Activated T-cell treated with anti-CD3 and anti-CD28 coated beads for 24 hours (primary cell): ENCODE measurements around the gene PDZD4.

Experiments used
- DNase-seq: peaks from one replicate; pipeline ENCODE4 v3.0.0-alpha.2; 2020; ENCODE audit warnings: low read depth

PDZD4 gene

DNA sequence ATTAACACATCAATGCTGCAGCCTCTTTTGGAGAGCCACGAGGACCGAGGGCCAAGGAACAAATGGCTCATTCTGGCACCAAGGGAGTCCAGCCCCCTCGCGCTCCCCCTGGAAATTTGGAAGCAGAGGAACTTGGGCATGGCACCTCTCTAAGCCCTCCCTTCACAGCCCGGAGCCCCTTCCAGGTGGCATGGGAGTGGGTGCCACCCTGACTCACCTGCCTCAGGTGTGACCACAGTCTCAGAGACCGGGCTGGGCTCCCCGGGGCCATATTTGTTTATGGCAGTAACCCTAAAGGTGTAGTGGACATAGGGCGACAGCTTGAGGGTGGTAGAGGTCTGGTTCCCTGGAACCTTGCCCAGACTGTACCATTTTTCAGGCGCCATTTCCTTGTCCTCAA lies 36.8 kb upstream of the PDZD4 start:
- DNase-seq = no peak

DNA sequence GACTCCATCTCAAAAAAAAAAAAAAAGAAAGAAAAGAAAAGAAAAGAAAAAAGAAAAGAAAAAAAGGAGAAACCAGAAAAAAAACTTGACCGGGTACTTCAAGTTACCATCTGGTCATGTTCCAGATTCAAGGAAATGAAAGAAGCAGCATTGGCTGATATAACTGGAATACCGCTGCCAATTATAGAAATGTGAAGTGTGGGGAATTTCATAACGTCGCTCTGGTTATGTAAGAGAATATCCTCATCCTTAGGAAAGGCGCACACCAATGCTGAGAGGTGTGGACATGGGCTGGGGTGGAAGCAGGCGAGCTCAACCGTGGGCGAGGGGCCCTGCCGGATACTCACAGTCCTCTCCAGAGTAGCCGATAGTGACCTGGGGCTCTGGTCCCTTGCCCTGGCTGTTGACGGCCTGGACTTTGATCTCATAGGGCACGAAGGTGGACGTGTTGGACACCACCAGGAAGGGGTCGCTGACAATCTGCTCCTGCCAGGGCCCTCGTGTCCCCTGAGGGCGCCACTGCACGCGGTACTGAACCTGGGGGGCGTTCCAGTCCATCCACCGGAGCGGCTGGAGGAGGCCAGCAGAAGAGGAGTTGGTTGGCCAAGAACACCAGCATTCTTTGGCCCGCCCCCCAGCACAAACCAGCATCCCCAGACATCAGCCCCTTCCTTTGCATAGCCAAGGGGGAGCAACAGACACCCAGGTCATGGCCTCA lies 36.1 kb upstream of the PDZD4 start:
- no peak for DNase-seq

DNA sequence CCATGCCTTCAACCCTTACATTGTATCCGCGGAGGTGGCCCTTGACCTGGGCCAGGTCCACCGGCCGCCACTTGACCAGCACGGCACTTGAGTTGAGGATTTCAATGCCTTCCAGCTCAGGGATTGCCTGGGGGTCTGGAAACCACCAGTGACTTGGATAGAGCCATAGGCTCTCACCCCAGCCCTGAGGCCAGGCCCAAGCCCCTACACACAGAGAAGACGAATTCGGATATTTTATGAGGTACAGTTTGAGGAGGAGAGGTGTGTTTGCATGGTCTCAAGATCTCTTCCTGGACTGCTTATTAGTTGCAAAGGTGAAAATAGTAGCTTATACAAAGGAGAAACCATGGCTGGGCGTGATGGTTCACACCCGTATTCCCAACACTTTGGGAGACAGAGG lies 35.3 kb upstream of the PDZD4 start:
- DNase-seq = no peak

DNA sequence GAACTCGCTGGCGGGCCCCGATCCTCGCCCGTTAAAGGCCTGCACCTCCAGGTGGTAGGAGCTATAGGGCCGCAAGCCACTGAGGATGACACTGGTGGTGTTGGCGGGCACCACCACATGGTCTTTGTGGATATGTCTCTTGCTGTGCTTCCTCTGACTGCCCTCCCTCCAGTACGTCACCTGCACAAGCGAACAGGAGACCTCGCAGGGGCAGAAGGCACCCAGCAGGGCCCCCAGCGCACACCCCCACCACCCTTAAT lies 34.9 kb upstream of the PDZD4 start:
- DNase-seq = no peak

DNA sequence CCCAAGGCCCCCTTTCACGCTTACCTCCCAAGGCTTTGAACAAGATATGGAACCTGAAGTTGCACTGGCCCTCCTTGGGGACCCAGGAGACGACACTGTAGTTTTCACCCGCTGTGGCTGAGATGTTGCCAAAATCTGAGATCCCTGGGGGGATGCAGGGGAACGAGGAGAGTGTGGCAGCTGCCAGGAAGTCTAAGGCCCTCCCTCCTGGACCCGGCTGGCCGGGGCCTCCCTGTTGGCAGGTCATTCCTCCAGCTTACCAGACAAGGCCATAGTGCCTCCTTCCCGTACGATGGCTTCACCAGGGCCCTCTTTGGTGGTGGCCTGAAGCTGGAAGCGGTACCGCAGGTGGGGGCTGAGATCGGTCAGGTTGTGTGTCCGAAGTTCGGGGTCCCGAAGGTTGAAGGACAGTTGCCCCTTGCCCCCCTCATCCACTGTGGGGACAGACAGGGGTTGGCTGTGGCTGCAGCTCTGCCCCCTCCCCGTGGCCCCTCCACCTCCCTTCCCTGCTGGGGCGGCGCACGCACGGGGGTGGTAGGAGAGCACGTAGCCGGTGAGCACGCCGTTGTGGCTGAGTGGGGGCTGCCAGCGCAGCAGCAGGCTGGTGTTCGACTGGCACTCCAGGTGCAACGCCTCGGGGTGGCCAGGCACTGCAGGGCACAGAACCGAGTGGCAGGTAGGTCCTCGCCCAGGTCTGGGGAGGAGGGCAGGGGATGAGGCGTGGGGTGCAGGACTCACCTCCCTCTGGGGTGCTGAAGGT lies 34.4 kb upstream of the PDZD4 start:
- no peak for DNase-seq

DNA sequence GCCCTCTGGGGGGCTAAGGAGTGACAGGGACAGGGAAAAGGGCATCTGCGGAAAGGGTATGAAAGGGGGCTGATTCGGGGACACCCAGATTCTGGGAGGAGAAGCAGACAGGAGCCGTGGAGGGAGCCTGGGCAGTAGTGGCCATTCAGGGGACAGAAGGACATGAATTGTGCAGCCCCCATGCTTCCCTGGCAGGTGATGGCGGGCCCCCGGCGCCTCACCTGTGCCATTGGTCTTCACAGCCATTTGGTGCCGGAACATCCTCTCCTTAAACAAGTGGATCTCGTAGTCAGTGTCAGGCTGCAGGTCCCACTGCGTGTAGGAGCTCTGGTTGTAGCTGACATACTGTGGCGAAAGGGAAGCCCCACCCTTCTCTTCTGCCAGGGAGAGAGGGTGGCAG lies 33.8 kb upstream of the PDZD4 start:
- no peak for DNase-seq

DNA sequence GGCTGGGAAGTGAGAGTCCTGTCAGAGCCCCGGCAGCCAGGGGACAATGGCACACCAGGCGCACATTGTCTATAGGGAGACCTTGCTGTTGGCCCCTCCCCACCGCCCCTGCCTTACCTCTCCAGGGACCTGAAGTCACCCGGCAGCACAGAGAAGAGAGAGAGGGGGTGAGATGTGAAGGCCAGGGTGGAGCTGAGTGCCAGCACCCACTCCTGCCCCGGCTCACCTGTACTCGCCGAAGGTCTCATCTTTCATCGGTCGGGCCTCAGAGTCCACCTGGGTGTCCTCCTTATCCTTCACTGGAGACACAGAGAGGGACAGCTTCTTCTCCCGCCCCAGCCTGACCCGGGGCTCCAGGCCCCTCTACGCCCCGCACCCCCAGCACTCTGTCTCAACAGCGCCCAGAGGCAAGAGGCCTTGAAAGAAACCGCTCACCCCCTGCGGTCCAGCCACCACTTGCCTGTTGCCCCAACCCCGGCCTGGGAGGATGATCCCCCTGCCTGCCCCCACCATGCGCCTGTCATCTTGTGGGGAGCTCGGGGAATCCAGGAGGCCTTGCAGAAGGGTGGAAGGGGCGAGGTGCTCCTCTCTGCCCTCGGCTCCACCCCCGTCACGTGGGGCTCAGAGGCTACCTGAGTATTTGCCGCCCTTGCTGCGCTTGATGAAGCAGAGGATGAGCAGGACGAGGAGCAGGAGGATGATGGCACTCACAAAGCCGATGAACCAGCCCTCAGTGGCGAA lies 33.1 kb upstream of the PDZD4 start:
- DNase-seq = no peak

DNA sequence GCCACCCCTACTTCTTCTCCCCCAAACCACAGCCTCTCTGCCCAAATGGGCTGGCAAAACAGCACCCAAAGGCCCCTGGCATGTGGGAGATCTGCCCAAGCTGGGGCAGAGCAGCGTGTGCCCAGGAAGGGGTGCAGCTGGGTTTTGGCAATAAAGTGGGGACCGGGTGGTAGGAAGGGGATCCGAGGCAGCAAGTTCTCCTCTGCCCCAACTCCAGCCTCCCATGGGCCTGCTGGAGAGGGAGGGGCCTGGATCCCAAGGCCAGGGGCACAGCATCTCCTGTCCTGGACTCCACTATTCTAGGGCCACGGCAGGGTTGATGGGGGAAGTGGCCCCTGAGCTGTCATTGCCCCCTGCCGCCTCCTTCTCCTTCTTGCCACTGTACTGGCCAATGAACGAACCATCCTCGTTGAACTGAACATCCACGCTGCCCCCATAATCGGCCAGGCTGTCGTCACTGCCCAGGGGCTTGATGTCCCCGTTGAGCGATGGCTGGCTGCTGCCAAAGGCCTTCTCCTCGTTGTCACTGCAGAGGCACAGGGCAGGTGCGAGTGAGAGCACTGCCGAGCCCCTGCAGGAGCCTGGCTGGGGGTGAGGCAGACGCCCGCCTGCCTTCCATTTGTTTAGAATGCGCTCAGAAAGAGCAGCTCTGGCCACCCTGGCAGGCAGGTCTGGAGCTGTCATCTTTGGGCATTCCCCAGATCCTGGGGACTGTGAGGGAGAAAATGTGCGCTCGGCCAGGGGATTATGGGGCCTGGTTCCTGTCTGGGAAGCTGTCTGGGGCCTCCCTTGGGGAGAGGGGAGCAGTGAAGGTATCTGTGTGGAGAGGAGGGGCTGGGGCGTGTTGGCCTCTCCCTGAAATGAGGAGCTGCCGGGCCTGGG lies 32.3 kb upstream of the PDZD4 start:
- no peak for DNase-seq

DNA sequence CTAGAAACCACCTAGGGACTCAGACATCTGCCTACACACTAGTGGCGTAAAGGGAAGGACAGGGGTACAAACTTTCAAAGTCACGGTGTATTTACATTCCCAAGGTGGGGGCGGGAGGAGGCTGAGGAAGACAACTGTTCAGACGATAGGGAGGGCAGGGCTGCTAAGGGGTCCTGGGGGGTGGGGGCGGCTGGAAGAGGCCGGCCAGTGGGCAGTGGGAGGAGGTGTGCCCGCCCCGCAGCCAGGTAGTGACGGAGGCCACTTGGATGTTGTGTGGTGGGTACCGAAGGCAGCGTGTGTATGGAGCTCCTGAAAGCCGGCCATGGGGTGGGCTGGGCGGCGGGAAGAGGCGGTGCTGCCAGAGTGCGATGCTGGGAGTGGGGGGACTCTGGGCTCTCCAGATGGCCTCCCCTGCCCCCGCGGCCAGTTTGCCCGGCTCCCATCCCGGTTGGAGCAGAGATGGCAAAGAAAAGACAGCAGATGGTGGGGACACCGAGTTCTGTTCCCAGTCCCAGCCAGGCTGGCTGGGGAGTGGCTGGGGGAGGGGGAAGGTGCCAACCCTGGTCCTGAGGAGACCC lies 31.5 kb upstream of the PDZD4 start:
- DNase-seq = no peak

DNA sequence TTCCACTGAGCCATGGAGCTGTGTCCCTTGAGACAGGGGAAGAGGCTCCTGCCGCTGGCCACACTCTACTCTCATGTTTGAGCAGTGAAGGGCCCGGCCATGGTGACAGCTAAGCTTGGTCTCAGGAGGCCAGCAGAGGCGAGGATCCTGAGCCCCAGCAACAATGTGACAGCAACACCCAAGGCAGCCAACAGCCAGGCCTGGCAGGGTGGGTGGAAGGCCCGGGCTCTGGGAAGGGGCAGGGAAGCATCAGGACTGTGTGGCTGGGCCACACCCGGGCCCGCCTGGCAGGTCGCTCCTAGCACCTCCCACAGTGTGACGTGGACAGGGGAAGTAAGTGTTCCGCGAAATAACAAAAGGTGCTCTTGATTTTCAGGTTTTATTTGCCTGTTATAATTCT lies 30.8 kb upstream of the PDZD4 start:
- no peak for DNase-seq

DNA sequence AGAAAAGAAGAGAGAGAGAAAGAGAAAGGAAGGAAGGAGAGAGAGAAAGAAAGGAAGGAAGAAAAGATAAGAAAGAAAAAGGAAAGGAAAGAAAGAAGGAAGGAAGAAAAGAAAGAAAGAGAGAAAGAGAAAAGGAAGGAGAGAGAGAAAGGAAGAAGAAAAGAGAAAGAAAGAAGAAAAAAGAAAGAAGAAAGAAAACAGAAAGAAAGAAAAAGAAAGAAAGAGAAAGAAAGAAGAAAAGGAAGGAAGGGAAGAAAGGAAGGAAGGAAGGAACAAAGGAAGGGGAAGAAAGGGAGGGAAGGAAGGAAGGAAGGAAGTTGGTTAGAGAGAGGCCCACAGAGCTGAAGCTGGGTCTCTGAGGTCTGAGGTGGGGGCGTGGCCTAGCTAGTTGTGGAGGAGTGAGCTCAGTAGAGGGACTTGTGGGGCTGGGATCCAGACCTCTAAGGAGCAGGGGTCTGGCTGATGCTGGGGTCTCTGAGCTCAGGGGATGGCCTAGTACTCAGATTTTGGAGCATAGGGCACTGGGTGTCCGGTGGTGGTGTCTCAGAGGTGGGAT lies 27.1 kb upstream of the PDZD4 start:
- DNase-seq = no peak

DNA sequence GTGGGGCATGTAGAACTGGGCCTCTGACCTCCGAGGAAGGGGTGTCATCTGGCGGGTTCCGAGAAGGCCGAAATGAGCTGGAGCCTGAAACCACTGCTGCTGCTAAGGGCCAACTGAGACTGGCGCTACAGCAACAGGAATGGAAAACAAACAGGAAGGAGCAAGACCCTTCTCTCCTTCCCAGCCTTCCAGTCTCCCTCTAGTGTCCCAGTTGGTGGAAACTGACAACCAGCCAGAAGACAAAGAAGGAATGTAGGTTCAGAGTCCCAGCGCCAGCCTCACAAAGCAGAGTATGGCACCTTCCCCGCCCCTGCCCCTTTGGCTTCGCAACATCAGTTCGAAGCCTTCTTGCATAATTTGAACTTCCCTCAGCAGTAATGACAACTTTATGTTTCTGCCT lies 24.4 kb upstream of the PDZD4 start:
- DNase-seq = no peak

DNA sequence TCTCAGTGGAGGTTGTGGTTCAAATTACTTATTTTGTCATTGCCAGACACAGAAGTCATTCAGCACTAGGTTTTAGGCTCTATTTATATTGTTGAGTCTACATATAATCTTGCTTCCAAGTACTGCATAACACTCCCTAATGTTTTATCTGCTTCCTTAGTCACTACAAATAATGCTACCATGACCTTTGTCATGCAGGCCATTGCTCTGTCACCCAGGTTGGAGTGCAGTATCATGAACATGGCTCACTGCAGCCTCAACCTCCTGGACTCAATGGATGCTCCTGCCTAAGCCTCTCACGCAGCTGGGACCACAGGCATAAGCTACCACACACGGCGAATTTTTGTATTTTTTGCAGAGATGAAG lies 23.5 kb upstream of the PDZD4 start:
- no peak for DNase-seq

DNA sequence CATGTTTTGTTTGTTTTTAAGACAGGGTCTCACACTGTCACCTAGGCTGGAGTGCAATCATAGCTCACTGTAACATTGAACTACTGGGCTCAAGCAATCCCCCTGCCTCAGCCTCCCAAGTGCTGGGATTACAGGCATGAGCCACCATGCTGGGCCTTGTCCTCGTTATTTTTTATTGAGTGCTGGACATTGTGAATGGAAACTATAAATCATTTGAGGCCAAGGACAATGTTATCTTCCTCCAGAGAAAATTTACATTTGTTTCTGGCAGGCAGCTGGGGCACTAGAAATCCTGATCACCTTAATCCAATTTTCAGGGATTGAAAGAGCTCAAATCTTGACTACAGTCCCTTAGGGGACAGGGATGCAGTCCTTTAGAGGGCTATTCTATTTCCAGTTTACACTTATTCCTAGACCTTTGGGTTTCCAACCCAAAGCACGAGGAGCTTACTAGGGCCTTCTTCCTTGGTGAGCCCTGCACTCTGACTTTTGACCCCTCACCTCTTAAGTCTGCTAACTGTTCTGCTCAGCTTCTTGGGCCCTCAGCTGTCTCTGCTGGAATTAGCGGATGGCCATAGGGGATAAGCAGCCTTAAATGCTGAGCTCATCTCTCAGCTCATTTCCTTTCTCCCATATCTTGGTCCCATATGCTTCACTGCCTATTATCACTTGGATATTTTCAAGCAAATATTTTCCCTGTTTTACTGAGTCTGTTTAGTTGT lies 23.0 kb upstream of the PDZD4 start:
- DNase-seq = no peak

DNA sequence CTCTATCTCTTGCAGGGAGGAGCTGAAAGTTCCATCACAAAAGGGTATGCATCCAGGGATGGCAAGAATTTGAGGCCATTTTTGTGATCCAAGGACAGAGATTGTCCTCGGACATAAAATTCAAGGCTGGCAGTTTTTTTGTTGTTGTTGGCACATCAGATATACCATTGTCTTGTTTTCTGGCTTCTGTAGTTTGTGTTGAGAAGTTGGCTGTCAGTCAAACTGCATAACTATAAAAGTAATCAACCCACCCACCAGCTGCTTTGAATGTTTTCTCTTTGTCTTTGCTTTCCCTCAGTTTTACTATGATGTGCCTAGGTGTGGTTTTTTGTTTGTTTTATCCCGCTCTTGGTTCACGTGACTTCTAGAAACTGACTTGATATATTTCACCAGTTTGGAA lies 21.6 kb upstream of the PDZD4 start:
- no peak for DNase-seq

DNA sequence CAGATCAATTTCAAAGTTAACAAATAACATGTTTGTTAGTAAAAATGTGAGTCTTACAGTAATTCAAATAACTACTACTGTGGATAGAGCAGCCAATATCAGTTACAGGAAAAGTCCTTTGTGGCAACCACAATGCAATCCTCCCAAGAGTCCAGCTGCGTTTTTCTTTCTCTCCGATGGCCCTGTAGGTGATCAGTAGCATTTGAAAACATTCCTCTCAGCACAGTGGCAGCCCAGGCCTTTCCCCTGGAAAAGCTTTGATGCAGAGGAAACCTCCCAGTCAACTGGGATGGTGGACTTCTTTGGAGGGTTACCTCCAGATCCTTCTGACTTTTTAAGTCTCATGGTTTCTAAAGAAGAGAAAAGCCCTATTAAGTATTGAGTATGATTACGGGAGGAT lies 18.0 kb upstream of the PDZD4 start:
- no peak for DNase-seq

DNA sequence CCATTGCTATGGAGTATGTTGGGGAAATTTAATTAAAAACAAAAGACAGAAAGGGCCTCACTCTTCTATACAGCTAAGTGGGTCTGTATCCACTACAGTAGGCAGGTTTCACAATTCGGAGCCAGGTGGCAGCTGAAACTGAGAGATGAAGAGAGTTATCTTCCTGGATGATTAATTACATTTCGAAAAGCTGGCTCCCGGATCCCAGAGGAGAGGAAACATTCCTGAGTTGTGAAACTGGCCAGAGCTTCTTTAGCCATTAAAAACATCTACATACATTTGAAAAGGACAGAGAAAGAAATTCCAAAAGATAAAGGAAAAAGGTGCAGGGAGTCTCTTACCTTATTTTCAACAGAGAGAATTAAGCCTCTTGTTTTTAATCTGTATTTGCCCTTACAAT lies 15.5 kb upstream of the PDZD4 start:
- DNase-seq = no peak

DNA sequence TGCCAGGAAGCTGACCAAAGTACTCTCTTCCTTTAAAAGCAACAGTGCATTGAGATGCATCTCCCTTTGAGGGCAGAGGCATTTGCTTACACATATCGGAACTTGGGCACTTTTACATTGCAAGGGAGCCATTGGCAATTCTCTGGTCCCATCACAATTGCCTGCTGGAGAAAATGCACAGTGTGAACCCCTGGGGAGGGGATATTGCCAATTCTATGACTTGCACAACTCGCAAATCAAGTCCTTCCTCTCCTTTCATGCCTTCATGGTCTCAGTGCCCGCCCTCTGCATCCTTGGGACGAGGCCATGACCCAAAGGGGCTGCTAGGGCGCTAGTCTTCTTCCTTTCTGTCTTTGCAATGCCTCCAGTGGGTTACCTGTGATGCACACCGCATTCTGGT lies 14.9 kb upstream of the PDZD4 start:
- no peak for DNase-seq

DNA sequence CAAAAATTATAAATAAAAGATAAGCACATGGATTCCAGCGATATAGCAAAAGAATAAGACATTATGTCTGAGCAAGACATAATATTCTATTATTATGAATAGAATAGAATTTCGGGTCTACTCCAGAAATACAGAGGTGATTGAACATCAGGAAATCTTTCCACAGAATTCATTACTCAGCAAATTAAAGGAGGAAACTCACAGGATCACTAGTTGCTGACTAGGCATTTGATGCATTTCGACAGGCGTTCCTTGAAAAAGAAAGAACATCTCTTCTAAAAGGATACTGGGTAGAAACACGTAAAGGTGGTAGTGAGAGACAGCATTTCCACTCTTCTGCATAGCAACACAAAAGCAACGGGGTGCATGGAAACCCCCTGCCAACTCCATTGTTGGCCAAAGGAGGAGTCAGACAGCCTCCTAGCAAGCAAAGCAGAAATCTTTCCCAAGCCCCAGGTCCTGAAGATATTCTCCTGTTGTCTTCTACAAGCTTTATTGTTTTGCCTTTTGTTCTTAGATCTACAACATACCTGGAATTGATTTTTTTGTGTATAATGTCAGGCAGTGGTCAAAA lies 14.3 kb upstream of the PDZD4 start:
- DNase-seq = no peak

DNA sequence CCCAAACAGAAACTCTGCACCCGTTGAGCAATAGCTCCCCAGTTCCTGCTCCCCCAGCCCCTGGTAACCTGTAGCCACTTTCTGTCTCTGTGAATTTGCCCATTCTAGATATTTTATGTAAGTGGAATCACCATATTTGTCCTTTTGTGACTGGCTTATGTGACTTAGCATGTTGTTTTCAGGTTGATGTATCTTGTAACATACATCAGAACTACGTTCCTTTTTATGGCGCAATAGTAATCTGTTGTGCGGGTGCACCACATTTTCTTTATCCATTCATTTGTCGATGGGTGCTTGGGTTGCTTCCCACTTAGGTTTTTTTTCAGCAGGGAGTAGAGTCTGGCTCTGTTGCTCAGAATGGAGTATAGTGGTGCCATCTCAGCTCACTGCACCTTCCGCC lies 6.6 kb upstream of the PDZD4 start:
- DNase-seq = no peak

DNA sequence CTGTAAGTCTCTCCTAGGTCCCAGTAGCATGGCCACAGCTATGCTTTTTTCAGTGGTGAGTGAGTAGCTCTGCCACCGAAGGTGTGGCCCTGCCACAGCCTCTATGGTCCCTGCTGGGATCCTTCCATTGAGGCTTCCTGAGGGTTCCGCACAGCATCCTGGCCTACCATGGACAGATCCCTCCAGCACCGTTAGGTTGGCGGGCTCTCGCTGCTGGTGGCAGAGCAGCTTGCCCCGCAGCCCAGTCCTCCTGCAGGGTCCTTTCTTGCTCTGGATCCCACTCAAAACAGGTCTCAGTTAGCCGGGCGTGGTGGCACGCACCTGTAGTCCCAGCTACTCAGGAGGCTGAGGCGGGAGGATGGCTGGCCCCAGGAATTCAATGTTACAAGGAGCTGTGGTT lies 2.4 kb upstream of the PDZD4 start:
- DNase-seq = no peak
